CD4-positive, alpha-beta T cell treated with Interferon alpha-2 for 1 hour (primary cell): Measurements from ENCODE around the gene TLR6.

Experiments used
- DNase-seq, 2 donors: peaks; one replicate each; pipeline ENCODE4 v3.0.0-alpha.2; 2020 to 2022

TLR6 gene

GRCh38 chr4:38867478-38868058 is 11.0 kb upstream of the TLR6 start, which contains the start of gene FAM114A1:
TSS of gene FAM114A1 (plus strand) at chr4:38867806. CDS start at chr4:38878079, 10,273 bp downstream.
- peak; percentile 9 to 16 for DNase-seq

DNA sequence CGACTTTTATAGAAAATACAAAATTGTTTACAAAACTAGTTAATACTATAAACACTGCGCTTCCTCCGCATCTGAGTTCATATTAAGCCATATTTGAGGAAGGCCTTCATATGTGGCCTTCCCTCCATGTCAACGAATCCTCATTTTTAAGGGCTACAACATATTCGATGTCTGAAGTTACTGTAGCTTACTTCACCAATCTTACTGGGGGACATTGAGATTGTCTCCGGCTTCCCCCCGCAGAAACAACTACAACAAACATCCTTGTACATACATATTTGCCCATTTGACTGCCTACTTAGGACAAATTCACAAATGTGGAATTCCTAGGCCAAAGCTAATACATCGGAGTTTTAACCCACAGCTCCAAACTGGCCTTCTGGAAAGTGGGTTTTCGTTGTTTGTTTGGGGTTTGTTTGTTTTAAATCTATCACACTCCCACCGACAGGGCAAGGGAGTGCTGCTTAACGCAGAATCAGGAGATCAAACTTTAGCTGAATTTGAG is 10.4 kb upstream of the TLR6 start:
- DNase-seq: no peak

DNA sequence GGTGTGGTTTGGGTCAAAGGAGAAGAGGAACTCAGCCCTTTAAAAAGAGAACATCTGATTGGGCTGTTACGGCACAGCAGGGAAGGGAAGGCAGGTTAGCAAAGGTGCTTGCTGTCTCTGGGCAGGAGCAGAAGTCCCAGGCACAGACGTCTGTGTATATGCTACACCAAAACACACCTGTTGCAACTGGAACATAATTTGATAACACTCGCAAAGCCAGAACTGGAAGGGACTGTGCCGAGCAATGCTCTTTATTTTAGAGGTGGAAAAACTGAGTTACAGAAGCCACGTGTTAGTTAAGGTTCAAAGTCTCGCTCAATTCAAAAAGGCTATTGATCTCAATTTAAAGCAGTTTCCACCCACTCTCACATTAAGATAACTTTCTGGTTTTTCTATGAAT is 8.8 kb upstream of the TLR6 start:
- no peak for DNase-seq

DNA sequence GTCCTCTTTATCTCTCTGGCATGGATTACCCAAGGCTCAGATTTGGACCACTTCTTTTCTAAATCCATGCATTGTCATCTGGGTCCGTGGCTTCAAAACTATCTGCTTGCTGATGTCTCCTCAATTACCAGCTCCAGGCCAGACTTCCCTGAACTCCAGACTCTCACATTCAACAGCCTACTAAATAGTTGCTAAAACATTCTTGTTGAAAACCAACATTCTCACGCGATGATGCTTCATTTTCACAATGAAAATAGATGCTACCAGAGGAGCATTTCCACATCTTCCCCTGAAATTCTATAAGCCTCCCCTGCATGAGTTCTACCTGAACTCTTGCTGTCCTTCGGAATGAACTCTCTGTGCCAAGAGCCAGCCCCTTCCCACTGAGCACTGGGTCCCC is 5.2 kb upstream of the TLR6 start:
- DNase-seq: no peak

DNA sequence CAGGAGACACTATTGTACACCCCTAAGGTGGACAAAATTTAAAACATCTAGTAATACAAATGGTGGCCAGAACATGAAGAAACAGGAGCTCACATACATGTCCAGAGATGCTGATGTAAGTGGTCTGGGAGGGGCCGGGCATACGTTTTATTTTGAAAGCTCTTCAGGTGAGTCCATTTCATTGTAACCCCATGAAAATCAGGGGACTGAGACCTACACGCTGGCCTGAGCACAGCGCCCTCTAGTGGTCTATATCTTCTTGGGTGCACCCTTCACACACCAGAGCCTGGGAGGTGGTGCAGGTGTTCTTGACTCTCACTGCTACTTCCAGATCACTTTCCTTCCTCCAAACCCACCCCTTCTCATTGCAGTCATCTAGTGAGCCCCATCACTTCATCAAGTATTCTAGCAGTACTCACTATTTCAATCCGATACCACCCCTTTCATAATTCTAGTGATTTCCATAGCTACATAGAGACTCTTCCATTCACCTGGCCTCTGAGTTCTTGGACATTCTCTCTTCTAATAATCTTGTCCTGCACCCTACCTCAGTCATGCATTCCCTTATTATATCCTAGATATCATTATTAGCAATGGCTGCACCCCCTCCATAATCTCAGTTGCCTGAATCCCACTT is 4.3 kb upstream of the TLR6 start:
- peak; percentile 59 to 74 for DNase-seq

DNA sequence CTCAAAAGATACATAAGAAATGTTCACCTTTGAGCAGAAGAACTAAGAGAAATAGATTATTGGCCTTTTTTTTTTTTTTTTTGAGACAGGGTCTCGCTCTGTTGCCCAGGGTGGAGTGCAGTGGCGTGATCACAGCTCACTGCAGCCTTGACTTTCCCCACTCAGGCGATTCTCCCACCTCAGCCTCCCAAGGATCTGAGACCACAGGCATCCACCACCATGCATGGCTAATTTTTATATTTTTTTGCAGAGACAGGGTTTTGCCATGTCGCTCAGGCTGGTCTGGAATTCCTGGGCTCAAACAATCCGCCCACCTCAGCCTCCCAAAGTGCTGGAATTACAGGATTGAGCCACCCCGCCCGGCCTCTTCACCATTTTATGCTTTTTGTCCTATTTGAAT is 2.9 kb upstream of the TLR6 start:
- DNase-seq: no peak

DNA sequence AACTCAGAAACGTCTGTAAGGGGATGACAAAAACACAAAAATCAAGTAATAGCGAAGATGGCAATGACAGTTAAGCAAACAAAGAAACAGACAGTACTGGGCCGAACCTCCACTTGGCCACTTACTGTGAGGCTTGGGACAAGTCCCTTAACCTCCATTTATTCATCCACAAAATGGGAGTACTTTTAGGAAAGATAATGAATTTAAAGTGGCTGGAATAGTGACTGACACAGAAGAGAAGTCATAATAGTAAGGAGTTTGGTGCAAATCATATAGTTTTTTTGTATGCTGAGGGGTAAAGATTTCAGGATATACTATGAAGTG is 1.4 kb upstream of the TLR6 start:
- no peak for DNase-seq

DNA sequence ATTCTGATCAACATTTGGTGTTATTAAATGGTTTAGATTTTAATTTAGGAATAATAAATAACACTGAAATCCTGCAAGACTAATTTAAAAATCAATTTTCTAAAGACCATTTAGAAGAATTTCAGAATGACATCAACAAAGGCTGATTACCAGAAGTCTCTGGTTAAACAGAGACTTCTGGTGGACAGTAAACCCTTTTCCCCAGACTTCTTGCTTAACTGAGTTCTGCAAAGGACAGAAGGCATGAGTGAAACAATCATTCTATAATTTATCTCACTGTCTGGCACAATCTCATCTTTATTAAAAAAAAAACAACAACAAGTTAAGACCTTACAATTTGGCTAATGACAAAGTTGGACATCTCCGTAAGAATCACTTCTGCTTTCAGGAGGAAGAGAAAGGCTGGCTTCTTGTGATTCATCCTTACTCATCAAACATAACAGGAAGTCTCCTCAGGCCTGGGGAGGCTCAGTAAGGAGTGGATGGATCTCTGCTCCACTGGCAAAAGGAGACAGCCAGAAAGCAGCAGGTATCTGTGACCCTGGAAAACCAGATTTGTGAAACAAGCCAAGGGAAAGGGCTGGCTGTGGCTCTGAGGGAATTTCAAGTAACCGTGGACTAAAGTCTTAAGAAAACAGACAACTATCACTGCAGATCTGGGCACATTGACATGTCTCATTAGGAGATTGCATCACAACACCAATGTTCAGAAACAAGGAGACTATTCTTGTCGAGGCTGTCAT is 908 bp upstream of the TLR6 start:
- DNase-seq: peak; percentile 25 to 61

DNA sequence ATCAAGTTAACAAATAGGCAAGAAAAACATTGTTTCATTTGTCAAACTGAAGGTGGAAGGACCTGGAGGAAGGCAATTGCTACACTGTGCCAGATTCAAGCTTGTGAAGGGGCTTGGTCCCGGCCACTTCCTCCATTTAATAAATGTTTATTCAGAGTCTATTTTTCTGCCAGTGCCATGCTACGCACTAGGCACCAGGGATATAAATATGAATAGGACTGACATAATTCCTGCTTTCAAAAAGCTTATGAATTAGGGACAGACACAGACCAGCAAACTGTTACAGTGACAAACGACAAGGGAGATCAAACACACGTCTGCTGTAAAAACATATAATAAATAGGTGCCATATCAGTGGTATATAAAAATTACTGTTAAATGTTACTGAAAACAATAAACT is 571 bp downstream of the TLR6 start:
- DNase-seq: peak; percentile 16 to 30

GRCh38 chr4:38855466-38855865 is 1.2 kb downstream of the TLR6 start:
- no peak for DNase-seq

DNA sequence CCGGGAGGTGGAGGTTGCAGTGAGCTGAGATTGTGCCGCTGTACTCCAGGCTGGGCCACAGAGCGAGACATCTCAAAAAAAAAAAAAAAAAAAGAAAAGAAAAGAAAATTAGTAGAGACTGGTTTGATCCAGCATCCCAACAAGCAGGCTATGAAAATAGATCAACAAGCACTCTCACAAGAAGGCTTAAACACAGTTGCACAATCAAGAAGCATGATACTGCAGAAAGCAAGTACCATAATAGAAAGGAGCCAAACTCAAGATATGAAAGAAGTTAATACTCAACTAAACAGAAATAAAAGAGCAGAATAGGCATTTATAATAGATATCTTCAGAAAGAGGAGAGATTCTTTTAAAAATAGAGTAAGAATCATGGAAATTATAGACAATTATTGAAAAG is 10.6 kb downstream of the TLR6 start:
- no peak for DNase-seq

- no peak for DNase-seq
These were observed 13.6 kb downstream of the TLR6 start for GRCh38 chr4:38842994-38843393.

- DNase-seq: peak in 1 of 2 donors; percentile 43
These were observed 18.8 kb downstream of the TLR6 start for GRCh38 chr4:38837849-38838248.

- no peak for DNase-seq
These were observed 19.3 kb downstream of the TLR6 start for GRCh38 chr4:38837334-38837733.

DNA sequence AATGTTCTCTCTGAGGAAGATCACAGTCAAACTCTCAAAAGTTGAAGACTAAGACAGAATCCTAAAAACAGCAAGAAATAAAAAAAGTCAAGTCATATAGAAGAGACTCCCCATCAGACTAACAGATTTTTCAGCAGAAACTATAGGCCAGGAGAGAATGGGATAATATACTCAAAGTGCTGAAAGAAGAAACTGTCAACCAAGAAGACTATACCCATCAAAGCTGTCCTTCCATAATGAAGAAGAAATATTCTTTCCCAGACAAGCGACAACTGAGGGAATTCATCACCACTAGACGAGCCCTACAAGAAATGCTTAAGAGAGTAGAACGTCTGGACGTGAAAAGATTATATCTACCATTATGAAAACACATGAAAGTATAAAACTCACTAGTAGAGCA is 22.0 kb downstream of the TLR6 start:
- no peak for DNase-seq

DNA sequence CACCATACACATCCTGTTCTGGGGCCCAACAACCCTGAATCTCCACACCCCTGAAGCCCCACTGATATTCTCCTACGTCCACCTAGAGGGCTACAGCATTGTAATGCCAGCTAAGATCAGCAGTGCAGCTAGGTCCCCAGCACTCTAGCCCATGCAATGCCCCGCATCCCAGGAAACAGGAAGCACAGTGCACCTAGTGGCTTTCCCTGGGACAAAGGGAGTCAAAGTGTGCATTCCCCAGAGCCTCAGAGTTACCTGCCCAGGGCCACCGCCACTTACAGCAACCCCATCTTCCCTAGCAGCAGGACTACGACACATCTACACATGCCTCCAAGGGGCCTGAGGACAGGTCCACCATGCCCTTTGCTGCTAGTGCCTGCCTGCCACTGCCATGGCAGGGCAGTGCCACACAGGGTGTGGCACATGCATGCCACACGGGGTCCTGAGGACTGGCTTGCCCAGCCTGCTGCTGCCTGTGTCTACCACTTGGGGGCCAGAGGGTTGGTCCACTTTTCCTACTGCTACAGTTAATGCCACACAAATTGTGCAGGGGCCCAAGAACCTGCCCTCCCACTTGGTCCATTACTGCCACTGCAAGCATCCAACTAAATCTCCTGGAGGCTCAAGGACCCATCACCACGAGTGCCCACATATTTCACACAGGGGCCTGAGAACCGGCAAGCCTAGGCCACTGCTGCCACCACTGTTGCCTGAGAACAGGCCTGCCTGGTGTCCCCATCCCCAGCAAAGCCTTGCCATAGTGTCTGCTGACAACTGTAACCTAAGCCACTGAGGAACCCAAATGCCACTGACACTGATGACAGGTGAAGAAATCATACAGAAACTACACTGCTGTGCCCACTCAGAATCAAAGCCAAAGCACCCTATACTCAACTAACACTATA is 23.7 kb downstream of the TLR6 start:
- no peak for DNase-seq

DNA sequence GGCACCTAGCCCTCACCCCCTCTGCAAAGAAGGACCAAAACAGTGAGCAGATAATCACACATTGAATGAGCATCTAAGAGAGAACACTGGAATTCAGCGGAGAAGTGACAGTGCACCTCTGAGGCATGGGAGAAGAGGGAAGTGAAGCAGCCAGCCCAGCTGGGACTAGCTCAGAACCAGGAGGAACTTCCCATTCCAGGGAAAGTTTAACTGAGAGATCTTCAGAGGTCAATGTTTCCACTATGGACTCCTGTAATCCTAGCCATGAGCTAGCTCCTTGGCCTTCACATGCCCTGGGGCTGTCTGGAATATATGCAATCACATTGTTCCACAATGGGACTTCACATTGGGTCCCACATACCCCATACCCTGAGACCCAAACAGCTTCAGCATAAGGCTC is 24.4 kb downstream of the TLR6 start:
- DNase-seq: no peak

GRCh38 chr4:38831653-38832052 is 25.0 kb downstream of the TLR6 start:
- DNase-seq: no peak

GRCh38 chr4:38829237-38829636 is 27.4 kb downstream of the TLR6 start:
- DNase-seq: no peak

DNA sequence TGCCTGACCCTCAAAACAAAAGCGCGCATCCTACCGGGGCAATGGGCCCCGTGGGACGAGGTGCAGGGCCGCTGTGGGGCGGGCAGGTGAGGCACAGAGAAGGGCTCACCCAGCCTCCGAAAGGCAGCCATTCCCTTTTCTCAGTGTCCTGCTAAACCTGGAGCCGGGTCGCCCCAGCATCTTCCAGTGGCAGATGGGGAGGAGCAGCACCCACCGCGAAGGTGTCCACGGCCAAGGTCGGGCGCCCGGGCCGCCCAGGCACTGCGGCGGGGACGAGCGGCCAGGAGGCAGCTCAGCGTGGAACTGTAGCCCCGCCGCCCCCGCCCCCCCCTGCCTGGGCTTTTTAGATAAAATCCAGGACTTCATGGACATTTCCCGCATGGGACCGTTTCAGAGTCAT is 32.9 kb downstream of the TLR6 start:
- no peak for DNase-seq

GRCh38 chr4:38822748-38823303 is 33.8 kb downstream of the TLR6 start:
- no peak for DNase-seq

GRCh38 chr4:38821739-38822138 is 34.9 kb downstream of the TLR6 start:
- DNase-seq: no peak
